IPS DF 4.7 (cell line): ENCODE data around the gene INHA.

ENCODE experiments used
- DNase-seq: peaks from one replicate; pipeline ENCODE4 v3.0.0-alpha.2; 2013; ENCODE audit warnings: low spot score; ENCODE audit errors: extremely low read depth

INHA gene

DNA sequence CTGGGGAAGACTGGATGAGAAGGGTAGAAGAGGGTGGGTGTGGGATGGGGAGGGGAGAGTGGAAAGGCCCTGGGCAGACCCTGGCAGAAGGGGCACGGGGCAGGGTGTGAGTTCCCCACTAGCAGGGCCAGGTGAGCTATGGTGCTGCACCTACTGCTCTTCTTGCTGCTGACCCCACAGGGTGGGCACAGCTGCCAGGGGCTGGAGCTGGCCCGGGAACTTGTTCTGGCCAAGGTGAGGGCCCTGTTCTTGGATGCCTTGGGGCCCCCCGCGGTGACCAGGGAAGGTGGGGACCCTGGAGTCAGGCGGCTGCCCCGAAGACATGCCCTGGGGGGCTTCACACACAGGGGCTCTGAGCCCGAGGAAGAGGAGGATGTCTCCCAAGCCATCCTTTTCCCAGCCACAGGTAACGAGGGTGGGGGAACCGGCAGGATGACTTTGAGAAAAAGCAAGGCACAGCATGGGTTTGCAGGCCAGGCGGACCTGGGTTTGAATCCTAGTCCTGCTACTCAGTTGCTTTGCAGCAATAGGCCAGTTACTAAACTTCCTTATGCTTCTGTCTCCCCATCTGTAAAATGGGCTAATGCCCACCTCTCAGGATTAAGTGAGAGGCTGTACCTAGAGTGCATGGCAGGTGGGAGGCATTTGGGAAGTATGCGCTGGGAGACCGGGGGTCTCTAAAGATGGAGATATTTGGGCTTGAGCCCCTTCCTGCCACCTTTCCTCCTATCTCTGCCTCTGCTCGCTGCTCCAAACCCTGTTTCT is at the start of gene INHA:
INHA (plus strand) TSS at position 74 of the 765 bp plus-strand sequence; CDS start at position 139, 65 bp downstream.
- DNase-seq: no peak

GRCh38 chr2:219523031-219523671 is 49.0 kb upstream of the INHA start:
- DNase-seq: no peak

- no peak for DNase-seq
These were observed 47.3 kb upstream of the INHA start for GRCh38 chr2:219524817-219525216.

- no peak for DNase-seq
These were observed 46.4 kb upstream of the INHA start for GRCh38 chr2:219525533-219526232.

DNA sequence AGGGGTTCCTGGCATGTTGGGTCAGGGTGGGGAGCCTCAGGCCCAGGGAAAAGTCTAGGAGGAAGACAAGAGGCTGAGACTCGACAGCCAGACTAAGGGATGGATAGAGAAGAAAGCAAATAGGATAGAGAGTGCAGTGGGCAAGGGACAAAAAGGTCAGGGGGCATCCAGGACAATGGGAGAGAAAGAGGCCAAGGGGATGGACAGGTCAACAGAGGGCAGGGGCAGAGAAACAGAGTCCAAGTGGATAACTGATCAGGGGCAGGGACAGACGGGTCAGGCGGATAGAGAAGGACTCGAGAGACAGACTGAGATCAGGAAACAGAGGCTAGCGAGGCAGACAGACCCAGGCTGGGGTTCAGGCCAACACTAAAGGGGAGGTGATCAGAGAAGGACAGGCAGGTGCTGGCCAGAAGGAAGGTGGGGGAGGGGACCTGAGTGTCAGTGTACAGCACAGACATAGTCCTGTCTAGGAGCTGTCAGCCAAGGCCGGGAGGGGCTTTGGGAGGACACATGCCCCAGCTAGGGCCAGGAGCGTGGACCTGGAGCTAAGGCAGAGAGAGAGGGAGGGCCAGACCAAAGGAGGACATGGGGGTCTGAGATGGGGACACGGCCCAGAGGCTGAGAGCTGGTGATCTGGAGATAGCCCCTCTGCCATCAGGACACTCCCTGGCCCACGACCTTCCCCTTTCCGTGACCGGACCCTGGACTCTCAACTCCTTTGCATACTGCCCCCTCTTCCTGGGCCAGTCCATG is 45.6 kb upstream of the INHA start:
- no peak for DNase-seq

DNA sequence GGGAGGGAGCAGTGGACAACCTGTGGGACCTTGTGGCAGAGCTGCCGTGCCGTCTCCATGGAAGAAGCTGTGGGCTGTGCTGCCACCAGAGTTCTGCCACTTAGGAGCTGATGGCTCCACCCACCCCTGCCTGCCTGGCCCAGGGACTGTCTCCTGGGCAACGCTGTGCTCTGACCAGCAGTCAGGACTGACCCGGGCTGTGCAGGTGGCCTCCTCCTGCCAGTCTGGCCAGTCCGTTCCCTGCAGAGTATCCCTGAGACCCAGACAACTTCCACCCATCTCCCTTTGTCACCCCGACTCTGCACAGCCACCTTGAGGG is 45.1 kb upstream of the INHA start:
- DNase-seq: no peak

DNA sequence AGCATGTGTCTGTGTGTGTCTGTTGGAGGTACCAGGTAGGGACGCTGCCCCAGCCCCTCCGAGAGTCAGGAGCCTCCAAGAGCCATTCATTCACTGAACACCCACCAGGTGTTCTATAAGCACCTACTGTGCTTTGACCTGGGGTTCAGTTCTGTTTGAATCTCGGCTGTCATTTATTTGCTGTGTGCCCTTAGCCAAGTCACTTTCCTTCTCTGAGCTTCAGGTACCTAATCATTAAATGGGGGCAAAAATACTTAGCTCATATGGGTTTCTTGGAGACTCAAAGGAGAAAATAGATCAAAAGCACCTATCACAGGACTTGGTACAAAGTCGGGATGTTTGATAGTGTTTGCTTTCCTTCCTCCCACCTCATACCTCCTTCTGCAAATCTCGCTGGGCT is 44.6 kb upstream of the INHA start:
- DNase-seq: no peak

DNA sequence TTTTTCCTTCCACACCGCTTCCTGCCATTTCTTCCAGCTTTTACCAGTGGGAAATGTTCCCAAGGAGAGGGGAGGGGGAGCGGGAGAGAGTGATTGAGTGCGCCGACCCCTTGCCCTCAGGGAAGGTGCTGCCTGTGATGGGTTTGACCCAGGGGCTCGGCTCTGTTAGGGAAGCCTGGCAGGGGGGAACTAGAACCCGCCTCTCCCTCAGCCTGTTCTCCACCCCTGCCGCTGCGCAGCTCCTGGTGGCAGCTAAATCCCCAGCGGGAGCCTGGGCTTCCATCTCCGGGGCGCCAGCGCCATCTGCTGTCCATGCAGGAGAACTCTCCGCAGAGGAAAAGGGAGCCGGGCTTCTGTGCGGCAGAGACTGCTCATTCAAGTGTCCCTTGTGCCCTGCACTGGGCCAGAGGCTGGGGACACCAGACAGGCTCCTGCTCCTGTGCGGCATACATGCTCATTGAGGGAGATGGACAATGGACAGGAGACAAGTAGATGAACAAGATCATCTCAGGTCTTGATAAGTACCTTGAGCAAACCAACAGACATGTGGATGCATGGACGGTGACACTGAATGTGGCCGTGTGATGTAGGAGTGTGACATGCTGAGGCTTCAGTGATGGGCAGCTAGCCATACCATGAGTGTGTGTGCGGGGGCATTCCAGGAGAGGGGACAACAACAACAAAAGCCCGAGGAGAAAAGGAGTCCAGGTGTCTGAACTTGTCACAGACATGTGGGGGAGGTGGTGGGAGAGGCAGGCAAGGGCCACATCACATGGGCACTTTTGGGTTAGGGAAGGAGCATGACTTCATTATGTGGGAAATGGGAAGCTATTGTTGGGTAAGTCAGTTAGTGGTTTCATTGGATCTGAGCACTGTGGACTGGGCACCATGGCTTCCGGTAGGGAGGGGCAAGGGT is 41.8 kb upstream of the INHA start:
- no peak for DNase-seq

- DNase-seq: no peak
These were observed 40.3 kb upstream of the INHA start for GRCh38 chr2:219531639-219532377.

GRCh38 chr2:219532378-219532649 is 39.8 kb upstream of the INHA start:
- no peak for DNase-seq

DNA sequence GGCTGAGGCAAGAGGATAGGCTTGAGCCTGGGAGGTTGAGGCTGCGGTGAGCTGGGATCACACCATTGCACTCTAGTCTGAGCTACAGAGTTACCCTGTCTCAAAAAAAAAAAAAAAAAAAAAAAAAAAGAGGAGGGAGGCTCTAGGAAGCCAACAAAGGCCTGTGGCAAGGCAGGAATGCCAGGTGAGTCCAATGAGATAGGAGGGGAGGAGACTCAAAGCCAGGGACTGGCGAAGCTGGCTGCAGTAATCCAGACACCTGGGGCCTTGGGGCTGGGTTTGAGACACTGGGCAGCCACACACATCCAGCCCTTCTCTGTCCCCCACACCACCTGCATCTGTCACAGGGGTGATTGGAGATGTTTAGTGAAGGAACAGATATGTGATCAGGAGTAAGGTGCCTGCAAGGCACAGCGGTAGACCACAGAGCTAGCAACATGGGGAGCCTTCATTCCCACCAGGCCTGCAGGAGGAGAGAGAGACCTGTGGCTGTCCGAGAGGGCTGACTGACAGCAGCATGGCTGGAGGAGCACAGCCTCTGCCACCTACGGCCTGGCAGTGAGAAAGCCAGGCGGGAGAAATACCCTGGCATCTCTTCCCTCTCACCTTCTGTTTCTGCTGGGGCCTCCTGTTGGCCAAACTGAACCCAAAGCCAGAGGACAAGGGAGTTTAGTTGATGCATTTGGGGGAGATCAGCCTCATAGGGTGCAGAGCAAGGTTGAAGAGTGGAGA is 38.0 kb upstream of the INHA start:
- no peak for DNase-seq

- no peak for DNase-seq
These were observed 35.7 kb upstream of the INHA start for GRCh38 chr2:219536425-219536824.

DNA sequence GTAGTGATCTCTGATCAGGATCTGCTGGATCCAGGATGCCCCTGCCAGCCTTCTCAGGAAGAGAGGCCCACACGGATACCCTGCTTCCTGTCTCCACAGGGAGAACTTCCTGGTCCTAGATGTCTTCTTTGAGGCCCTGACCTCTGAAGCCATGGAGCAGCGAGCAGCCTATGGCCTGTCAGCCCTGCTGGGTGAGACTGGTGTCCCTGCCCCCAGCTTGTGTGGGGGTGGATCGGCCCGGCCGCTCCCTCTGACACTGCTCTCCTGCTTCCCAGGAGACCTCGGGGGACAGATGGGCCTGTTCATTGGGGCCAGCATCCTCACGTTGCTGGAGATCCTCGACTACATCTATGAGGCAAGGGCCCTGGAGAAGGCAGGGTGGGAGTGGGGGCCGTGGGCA is 35.1 kb upstream of the INHA start:
- no peak for DNase-seq

- DNase-seq: no peak
These were observed 34.2 kb upstream of the INHA start for GRCh38 chr2:219537657-219538488.

DNA sequence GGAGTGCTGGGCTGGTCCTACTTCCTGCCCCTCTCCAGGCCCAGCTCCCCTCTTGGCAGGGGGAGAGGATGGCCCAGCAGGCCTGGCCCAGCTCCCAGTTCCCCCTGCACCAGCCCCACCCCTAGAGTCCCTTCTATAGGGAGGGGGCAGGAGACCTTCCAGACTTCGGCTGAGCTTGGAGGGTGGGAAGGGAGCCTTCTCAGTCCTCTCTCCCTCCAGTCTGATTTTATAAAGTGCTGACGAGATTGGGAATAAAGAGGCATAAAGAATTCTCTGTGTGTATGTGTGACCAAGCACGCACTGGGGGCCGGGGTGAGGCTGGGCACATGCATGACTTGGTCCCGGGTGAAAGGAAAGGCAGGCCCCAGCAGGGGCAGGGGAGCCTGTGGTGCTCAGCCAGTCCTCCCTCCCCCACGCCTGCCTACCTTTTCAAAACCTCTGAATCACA is 33.6 kb upstream of the INHA start:
- DNase-seq: no peak

- DNase-seq: no peak
These were observed 32.9 kb upstream of the INHA start for GRCh38 chr2:219538956-219539788.

GRCh38 chr2:219539926-219540678 is 32.0 kb upstream of the INHA start:
- DNase-seq: no peak
